Gastrocnemius medialis (tissue), 4 donors: ENCODE data around the gene TMEM131L.
A peak's percentile ranks its signal among the peaks of the same experiment; 100 is the strongest.

Experiments used
- CTCF ChIP-seq, 5 experiments: fragments of 450-650 bp in 3 of 5; fragments of 200-600 bp in 2 of 5; sonication (generic) in 2 of 5; IDR thresholded peaks in 4 of 5; conservative IDR thresholded peaks in 1 of 5; 1 replicate in 4 of 5; 2 replicates in 1 of 5; pipeline ENCODE4 v1.5.1; 2016 to 2019; ENCODE audit warnings: antibody characterized with exemption in 5 of 5, mild to moderate bottlenecking in 3 of 5, moderate library complexity in 3 of 5
- POLR2A ChIP-seq, 2 donors: fragments of 450-650 bp; IDR thresholded peaks; one replicate each; pipeline ENCODE4 v1.6.1; 2017; ENCODE audit warnings: antibody characterized with exemption in 2 of 2, mild to moderate bottlenecking in 2 of 2, moderate library complexity in 2 of 2

GRCh38 chr4:153564630-153565525 is 98.7 kb downstream of the TMEM131L start:
- TF ChIP-seq CTCF (IDR thresholded peaks at IDR 0.05 in 4 of 5, conservative IDR thresholded peaks at IDR 0.05 in 1 of 5), result no peak
- peak; percentile 10 to 25 for TF ChIP-seq POLR2A (IDR thresholded peaks at IDR 0.05)
